Thoracic aorta (tissue), 2 donors: ENCODE data around the gene GALNT17. TPM values are rescaled to one million over a fixed set of nuclear protein-coding genes. Genes with fewer than 3 reads are reported as not detected.
A peak's percentile ranks its signal among the peaks of the same experiment; 100 is the strongest.
"Not testable (repeated sequence)": the region's sequence is repeated elsewhere in the genome, so short reads cannot be mapped to it uniquely, and the experiment has no call there.

Experiments used
- ATAC-seq: fragments of 150-250 bp; one replicate; pipeline ENCODE4 v1.8.0; 2017; ENCODE audit warnings: low read depth; ENCODE audit not compliant: insufficient number of reproducible peaks, low FRiP score
- DNase-seq: peaks from one replicate; pipeline ENCODE4 v3.0.0-alpha.2; 2020; ENCODE audit warnings: low spot score
- H3K27ac ChIP-seq, 2 donors: fragments of 200-600 bp; sonication (generic); 1 replicate in 1 of 2; 2 replicates in 1 of 2; pipeline ENCODE4 v1.5.1; 2016; ENCODE audit warnings: mild to moderate bottlenecking in 2 of 2, moderate library complexity in 2 of 2
- H3K27me3 ChIP-seq: fragments of 200-600 bp; sonication (generic); replicated peaks from 2 replicates; pipeline ENCODE4 v1.6.0; 2016; ENCODE audit warnings: mild to moderate bottlenecking; ENCODE audit not compliant: insufficient read depth
- H3K36me3 ChIP-seq: fragments of 200-600 bp; sonication (generic); one replicate; pipeline ENCODE4 v1.5.1; 2016
- H3K4me1 ChIP-seq, 2 donors: fragments of 200-600 bp; sonication (generic); 1 replicate in 1 of 2; 2 replicates in 1 of 2; pipeline versions ENCODE4 v1.5.1 to v1.6.0; 2016; ENCODE audit warnings: low read depth in 2 of 2, mild to moderate bottlenecking in 1 of 2; ENCODE audit not compliant: control insufficient read depth in 1 of 2
- H3K4me3 ChIP-seq: fragments of 200-600 bp; sonication (generic); 2 replicates; pipeline ENCODE4 v1.5.1; 2016; ENCODE audit warnings: mild to moderate bottlenecking
- H3K9me3 ChIP-seq: fragments of 200-600 bp; sonication (generic); 2 replicates; pipeline ENCODE4 v1.5.1; 2016
- total RNA-seq, 2 donors: library from RNA; depleted of rRNA; stranded (reverse); fragments of >200 nt; gene quantifications; one replicate each; pipeline versions ENCODE4 v1.1.0 to v1.2.3, GENCODE V29; 2016
- TF ChIP-seq, protein P1 (sequence below): fragments of 200-600 bp; sonication (generic); IDR thresholded peaks from one replicate; pipeline ENCODE4 v1.5.1; 2019; ENCODE audit warnings: antibody characterized with exemption

The GALNT17 gene
- total RNA-seq, 2 donors from 2014 or later: 17.6 to 20.8 TPM

DNA sequence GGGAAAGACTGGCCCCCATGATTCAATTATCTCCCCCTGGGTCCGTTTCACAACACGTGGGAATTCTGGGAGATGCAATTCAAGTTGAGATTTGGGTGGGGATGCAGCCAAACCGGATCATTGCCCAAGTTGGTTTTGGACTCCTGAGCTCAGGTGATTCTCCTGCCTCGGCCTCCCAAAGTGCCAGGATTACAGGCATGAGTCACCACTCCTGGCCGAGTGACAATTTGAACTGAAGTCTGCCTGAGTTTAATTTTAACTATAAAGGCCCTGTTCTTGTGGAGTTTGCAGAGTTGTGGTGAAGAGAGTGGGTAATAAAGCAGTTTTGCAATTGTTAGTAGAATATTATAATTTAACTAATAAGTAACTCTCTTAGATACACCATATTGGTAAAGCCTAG is 78.3 kb downstream of the GALNT17 start:
- H3K4me1 ChIP-seq: peaks cover 0 to 13% of the 10 kb centered on the region in 2 donors
- no peak overlapping the region for H3K4me3 ChIP-seq
- TF ChIP-seq, protein P1, sequence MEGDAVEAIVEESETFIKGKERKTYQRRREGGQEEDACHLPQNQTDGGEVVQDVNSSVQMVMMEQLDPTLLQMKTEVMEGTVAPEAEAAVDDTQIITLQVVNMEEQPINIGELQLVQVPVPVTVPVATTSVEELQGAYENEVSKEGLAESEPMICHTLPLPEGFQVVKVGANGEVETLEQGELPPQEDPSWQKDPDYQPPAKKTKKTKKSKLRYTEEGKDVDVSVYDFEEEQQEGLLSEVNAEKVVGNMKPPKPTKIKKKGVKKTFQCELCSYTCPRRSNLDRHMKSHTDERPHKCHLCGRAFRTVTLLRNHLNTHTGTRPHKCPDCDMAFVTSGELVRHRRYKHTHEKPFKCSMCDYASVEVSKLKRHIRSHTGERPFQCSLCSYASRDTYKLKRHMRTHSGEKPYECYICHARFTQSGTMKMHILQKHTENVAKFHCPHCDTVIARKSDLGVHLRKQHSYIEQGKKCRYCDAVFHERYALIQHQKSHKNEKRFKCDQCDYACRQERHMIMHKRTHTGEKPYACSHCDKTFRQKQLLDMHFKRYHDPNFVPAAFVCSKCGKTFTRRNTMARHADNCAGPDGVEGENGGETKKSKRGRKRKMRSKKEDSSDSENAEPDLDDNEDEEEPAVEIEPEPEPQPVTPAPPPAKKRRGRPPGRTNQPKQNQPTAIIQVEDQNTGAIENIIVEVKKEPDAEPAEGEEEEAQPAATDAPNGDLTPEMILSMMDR: no peak
- no peaks in the 10 kb centered on the region for H3K27me3 ChIP-seq
- ATAC-seq (no peak), DNase-seq (no peak)
- no peaks in the 10 kb centered on the region for H3K36me3 ChIP-seq
- H3K9me3 ChIP-seq: no peaks in the 10 kb centered on the region
- H3K27ac ChIP-seq: no peak overlapping the region

DNA sequence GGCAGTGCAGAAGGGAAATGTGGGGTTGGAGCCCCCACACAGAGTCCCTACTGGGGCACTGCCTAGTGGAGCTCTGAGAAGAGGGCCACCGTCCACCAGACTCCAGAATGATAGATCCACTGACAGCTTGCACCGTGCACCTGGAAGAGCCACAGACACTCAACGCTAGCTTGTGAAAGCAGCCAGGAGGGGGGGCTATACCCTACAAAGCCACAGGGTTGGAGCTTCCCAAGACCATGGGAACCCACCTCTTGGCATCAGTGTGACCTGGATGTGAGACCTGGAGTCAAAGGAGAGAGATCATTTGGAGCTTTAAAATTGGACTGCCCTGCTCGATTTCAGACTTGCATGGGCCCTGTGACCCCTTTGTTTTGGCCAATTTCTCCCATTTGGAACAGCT is 80.5 kb downstream of the GALNT17 start:
- H3K9me3 ChIP-seq, H3K27ac ChIP-seq, ATAC-seq, H3K36me3 ChIP-seq, H3K4me3 ChIP-seq, DNase-seq, H3K27me3 ChIP-seq: not testable (repeated sequence)
- peaks cover 0 to 13% of the 10 kb centered on the region in 2 donors for H3K4me1 ChIP-seq

DNA sequence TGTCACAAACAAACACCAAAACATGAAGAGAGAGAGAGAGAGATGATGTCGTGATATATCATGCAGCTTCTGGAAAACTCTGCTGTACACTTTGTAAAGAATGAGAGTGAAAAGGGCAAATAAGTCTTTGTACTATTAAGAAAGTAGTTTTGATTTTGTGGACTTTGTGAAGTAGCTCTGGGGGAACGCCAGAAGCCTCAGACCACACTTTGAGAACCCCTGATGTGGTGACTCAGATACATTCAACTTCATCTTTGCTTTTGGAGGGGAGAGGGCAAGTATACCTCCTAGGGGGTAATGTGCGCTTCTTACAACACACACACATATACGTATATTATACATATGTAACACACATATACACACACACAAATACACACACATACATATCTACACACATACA is 84.3 kb downstream of the GALNT17 start:
- Histone ChIP-seq H3K27ac (no peak overlapping the region), H3K9me3 (peaks cover 4% of the 10 kb centered on the region), H3K27me3 (no peaks in the 10 kb centered on the region), H3K4me1 (peaks cover 0 to 10% of the 10 kb centered on the region in 2 donors), H3K36me3 (no peaks in the 10 kb centered on the region), H3K4me3 (no peak overlapping the region)
- DNase-seq: no peak
- no peak for ATAC-seq
- TF ChIP-seq, protein P1: no peak

DNA sequence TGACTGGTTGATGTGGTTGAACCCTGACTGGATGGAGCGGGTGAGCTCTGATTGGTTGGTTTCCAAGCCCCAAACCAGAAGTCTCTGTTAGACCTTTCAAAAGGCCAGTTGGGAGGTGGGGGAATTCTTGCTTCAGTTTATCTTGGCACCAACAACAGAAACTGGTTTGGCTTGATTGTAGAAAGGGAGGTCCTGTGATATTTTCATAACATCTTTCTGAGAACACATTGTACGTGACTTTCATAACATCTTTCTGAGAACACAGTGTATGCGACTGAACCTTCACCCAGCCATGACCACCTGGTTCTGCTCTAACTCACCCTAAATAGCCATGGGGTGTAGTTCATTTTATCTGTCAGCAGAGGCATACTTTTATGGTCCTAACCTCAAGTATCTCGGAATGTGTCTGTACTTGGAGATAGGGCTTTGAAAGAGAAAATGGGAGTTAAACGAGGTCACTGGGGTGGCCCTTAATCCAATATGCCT is 88.3 kb downstream of the GALNT17 start:
- no peak for DNase-seq
- Histone ChIP-seq H3K4me3 (no peak overlapping the region), H3K4me1 (peaks cover 0 to 30% of the 10 kb centered on the region in 2 donors), H3K27me3 (no peaks in the 10 kb centered on the region), H3K36me3 (no peaks in the 10 kb centered on the region), H3K9me3 (peaks cover 4% of the 10 kb centered on the region), H3K27ac (peak overlapping the region; percentile 44 to 64)
- ATAC-seq: peak; percentile 65
- TF ChIP-seq, protein P1: peak; percentile 19

DNA sequence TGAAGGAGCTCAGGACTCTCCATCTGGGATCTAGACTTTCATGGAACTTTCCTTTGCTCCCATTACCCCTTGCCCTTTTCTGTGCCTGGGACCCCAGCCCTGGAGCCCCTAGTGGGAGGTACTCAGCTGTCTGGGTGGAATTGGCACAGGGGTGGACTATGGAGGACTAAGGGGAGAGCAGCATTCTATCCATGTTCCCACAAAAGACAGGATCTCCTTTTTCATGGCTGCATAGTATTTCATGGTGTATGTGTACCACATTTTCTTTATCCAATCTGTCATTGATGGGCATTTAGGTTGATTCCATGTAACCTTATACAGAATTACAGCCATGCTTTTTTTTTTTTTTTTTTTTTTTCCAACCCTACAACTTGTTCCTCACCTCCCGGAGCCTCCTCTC is 89.1 kb downstream of the GALNT17 start:
- Histone ChIP-seq H3K4me3 (no peak overlapping the region), H3K36me3 (no peaks in the 10 kb centered on the region), H3K27me3 (no peaks in the 10 kb centered on the region), H3K4me1 (peaks cover 0 to 30% of the 10 kb centered on the region in 2 donors), H3K9me3 (peaks cover 4% of the 10 kb centered on the region), H3K27ac (peak overlapping the region; percentile 44 to 64)
- ATAC-seq: no peak
- TF ChIP-seq, protein P1: no peak
- DNase-seq: no peak

DNA sequence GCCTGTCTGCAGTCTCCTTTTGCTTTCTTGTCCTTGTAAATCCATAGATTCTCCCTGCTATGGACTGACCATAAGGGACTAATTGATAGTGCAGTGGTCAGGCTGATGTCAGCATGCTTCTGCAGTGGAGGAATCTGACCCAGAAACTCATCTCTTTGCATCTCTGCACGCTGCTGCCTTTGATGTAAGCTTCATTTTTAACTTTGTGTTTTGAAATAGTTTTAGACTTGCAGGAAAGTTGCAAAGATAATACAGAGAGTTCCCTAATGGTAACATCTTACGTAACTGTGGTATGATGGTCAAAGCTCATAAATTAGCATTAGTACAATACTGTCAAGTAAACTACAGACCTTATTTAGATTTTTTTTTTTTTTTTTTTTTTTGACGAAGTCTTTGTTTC is 89.6 kb downstream of the GALNT17 start:
- no peak overlapping the region for H3K4me3 ChIP-seq
- no peak for ATAC-seq
- H3K27ac ChIP-seq: peak overlapping the region; percentile 44 to 64

More for the DNA sequence above, 89.6 kb downstream of the GALNT17 start:
- DNase-seq: no peak
- TF ChIP-seq, protein P1: no peak
- Histone ChIP-seq H3K36me3 (no peaks in the 10 kb centered on the region), H3K27me3 (no peaks in the 10 kb centered on the region), H3K4me1 (peaks cover 0 to 30% of the 10 kb centered on the region in 2 donors), H3K9me3 (peaks cover 4% of the 10 kb centered on the region)
